ENCODE data around the gene THOC7. TPM values are rescaled to one million over a fixed set of nuclear protein-coding genes. Genes with fewer than 3 reads are reported as not detected.

Gene THOC7
- total RNA-seq, 1 donor from 2014 or later = 70.6 TPM

DNA sequence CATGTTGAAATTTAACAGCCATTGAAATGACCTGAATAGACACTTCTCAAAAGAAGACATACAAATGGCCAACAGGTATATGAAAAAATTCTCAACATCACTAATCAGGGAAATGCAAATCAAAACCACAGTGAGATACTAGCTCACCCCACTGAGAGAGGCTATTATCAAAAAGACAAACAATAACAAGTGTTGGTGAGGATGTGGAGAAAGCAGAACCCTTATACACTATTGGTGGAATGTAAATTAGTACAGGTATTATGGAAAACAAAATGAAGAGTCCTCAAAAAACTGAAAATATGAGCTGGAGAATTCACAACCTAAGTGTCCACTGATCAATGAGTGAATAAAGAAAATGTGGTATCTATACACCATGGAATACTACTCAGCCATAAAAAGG lies 21.5 kb downstream of the THOC7 start:
- ATAC-seq = no peak

DNA sequence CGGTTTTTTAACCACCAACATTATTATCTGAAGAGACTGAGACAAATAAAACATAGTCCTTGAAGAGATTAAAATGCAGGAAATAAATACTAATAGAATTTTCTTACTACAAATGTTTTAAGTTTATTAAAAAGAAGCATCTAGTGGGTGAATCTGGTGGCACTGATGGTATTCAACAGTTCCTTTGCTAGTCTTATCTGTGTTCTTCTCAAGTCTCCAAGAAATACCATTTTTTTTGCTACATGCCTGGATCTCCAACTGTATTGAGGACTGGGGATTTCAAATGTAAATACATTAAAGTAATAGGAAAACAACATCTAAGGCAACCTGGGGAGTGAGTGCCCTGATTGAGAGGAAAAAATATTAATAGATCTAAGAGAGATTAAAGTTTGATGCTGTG lies 21.9 kb downstream of the THOC7 start:
- no peak for ATAC-seq

DNA sequence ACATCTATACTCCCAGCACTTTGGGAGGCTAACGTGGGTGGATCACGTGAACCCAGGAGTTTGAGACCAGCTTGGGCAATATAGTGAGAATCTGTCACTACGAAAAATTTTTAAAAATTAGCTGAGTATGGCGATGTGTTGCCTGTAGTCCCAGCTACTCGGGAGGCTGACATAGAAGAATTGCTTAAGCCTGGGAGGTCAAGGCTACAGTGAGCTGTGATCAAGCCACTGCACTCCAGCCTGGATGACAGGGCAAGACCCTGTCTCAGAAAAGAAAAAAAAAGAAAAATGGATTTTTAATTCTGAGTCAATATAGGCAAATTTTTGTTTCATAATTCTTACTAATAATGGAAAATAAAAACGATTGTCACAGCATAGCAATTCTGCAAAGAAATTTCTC lies 31.2 kb downstream of the THOC7 start:
- ATAC-seq = no peak

DNA sequence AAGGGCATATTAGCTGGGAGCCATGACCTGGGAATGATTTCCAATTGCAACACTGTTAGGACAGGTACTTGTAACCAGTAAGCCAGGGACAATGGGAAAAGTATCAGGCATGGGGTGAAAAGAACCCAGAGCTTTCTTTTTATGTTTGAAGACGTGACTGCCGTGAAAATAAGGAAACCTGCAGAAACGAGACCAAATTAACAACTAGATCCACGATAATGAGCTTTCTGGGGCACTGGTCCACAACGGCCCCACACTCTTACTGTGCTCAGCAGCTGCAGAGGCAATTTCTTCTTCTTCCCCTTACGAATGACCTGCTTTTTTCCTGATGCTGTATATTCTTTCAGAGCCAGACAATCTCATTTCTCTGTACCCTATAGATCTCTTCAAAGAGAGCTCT lies 33.1 kb downstream of the THOC7 start:
- peak; percentile 23 for ATAC-seq

DNA sequence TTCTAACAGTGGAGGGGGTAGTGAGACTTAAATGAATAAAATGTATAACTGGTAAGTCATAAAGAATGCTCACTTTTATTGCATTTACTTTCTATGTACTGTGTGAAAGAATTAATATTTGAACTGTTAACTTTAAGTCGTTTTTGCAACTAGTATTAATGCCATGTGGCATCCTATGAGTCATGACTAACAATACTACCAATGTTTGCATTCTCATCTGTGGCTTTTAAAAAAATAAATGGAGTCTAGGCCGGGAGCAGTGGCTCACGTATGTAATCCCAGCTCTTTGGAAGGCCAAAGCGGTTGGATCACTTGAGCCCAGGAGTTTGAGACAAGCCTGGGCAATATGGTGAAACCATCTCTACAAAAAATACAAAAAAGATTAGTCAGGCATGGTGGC lies 39.3 kb downstream of the THOC7 start:
- peak; percentile 94 for ATAC-seq

DNA sequence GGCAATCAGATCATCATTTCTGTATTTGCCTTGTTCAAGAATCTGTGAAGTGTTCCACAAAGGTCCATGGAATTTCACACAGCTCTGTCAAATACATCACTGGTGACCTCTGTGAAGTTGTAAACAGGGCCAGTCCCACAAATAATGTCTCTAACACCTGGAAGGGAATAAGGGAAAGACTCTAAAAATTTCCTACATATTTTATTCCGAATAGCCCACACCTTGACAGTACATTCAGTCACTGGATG lies 44.5 kb downstream of the THOC7 start, which contains the start of gene C3orf49:
Gene C3orf49, plus strand, starts transcription at position 149 of the 248 bp plus-strand sequence. CDS start 173 bp downstream, outside the sequence.
- no peak for ATAC-seq

DNA sequence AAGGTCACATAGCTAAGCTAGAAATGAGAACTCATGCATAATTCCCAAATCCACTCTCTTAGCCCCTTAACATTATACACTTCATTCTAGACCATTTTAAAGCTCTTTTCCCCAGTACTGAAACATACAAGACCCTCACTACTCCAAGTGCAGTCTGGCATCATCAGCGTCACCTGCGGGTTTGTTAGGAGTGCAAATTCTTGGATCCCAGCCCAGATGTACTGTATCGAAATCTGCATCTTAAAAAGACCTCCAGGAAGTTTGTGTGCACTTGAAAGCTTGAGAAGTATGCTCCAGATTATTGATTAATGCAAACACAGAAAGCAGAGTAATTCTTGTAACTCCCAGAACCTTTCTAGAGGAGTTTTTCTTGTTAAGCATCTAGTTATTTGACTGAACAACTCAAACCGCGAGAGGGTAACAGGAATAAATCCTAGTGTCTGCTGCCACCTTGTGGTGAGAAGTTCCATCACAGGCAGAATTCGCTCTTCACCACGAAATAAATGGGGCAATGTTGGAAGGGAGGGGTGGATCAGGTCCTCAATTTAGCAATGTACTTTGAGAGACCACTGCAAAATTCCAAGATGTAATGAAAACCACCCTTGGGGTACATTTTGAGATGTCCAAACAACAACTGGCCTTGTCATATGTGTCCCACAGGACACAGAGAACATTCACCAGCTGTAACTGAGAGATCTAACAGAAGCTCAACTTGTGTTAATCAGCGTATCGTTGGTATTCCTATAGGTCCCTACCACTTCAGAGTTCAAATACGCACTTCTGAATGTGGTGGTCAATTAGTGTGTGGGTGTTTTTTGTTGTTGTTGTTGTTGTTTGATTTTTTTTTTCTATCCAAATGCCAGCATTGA lies 45.1 kb downstream of the THOC7 start:
- peak; percentile 64 for ATAC-seq

DNA sequence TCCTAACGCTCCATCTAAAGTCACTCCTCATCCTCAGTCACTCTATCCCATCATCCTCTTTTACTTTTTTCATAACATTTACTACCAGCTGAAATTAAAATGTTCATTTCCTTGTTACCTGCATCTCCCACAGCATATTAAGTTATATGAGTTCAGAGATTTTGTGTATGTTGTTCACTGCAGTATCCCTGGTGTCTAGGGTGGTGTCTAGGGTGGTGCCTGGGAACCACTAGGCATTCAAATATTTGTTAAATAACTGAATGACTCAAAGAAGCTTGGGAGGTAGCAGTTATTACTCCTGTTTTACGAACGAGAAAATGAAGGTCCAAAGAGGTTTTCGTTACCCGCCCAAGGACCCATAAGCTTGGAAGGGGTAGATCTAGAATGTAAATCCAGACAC lies 46.4 kb downstream of the THOC7 start:
- ATAC-seq = no peak

DNA sequence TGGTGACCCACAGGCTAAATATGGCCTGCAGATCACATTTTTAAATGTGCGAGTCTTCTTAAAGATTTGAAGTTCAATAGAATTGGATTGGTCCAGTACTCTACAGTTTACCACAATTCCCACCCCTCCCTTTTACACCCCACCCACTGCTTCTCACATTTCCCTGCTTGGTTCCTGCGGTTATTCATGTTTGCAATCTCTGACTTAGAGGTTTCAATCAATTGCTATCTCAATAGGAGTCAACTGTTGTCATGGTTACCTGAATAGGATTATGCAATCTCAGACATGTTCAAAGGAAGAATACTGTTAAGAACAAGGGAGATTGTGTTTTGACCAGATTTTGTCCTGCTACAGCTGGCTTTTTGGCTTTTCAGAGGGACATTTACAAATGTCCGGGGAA lies 49.4 kb downstream of the THOC7 start:
- ATAC-seq = no peak

DNA sequence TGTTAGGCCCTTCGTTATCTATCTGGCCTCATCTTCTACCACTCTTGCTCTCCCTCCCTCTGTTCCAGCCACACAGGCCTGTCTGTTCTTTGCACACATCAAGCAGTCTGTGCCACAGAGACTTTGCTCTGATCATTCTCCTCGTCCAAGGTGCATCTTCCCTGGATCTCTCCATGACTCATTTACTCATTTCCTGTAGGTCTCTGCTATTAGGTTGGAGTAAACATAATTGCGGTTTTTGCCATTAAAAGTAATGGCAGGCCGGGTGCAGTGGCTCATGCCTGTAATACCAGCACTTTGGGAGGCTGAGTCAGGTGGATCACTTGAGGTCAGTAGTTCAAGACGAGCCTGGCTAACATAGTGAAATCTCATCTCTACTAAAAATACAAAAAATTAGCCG lies 54.0 kb downstream of the THOC7 start:
- ATAC-seq = no peak

DNA sequence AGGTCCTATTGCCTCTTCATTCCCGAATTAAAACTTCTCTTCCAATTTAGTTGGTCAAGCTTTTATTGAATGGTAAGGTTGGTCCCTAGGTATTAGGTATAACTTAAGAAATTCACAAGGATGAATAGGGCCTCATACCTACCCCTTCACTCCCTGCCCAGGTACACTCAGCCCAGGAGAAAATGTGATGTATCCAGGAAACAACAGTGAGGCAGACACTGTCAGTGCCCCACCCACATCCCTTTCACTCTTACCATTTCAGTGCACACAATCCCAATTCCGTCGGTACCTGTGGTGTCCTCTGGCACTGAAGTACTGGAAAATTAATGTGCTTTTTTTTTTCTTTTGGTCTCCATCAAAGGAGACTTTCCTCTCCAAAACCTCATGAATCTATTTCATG lies 55.0 kb downstream of the THOC7 start:
- ATAC-seq = no peak

DNA sequence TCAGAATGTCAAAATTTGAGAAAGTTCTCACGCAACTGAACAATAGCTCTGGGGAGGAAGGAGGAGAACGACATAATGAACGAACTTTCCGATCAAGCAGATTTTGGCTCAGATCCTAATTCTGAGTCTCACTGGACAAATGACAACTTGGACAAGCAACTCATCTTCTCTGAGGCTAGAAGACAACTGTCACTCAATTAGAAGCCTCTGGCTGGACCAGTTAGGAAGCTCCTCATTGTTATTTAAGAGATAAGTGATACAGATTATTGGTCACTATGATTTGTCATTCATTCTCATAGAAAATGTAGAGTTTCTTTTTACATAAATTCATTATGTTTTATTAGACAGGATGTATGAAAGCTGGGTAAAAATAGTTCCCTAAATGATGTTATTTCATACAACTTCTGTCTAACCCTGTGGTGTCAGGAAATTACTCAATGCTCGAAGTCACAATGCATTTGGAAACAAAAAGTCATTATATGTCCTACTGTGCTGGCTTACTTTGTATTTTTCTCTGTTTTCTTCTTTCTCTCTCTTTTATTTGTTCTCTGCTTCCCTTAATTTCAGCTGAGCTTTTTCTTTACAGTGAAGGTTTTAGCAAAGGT lies 55.5 kb downstream of the THOC7 start:
- no peak for ATAC-seq

DNA sequence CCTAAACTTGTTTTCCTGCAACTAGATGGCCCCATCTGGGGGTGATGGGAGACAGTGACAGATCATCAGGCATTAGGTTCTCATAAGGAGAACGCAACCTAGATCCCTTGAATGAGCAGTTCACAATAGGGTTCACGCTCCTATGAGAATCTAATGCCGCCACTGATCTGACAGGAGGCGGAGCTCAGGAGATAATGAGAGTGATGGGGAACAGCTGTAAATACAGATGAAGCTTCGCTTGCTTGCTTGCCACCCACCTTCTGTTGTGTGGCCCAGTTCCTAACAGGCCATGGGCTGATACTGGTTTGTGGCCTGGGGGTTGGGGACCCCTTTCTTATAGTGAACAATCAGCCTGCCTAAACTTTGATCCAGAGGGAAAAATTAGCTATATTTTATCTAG lies 59.7 kb downstream of the THOC7 start:
- no peak for ATAC-seq

DNA sequence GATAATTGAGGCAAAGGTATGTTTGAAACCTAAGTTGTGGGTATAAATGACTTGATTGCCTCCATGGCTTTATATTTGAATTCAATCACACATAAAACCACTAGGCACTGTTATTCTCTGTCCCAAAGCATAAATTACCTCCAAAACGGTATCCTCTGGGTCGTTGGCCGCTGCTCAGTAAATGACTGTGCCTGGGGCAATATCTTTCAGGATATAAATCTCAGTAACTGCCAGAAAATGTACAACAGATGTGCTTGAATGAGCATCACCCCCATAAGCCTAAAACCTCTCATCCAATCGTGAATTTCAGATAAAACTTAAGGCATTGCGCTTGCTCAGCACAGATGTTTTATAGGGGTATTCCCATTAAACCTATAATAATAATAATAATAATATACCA lies 63.5 kb downstream of the THOC7 start:
- ATAC-seq = no peak

DNA sequence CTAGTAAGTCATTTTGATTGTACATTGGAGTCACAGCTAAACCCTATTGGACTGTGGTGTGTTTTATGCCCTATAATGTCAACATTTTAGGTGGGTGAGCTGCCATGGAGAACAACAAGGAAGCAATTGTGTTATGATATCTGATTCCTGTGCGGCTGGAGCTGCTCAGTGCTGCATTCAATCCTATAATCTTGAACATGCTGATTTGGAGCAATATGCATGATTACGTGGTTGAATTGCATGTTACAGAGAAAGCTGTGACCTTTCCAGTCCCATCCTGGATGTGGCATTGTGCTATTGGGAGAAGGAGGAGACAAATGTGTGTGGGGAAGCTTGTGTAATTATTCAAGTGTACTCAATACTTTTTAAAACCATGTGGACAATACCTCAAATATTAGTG lies 64.7 kb downstream of the THOC7 start:
- no peak for ATAC-seq

DNA sequence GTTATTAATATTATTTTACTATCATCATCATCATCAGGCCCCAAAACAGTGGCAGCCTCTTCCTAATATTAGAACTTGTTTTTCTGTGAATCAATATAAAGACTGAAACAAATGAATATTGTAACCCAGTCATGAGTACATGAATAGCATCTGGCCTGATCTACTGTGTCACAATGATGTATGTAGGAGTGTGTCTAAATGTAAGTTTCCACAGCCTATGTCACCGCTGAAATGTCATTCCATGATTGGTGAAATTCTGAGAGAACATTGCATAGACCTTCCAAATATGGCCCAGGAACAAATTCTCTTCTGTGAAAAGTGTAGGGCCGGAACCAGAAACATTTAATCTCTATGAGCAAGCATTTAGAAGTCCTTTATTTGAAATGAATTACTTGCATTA lies 65.1 kb downstream of the THOC7 start:
- ATAC-seq = no peak

DNA sequence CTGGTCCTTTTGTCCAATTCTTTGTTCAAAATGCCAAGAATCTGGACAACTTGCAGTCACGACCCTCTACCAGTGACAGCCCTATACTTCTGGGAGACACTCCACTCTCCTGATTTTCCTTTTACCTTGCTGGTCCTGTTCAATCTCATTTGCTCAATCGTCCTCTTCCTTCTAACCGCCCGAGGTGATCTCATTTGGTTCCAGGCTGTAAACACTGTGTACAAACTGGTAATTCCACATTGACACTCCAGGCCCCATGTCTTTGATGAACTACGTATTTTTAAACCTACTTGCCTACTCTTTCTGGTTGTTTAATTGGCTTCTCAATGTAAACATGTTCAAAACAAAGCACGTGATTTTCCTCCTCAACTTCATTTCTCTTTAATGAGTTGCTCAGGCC lies 68.2 kb downstream of the THOC7 start:
- peak; percentile 59 for ATAC-seq

DNA sequence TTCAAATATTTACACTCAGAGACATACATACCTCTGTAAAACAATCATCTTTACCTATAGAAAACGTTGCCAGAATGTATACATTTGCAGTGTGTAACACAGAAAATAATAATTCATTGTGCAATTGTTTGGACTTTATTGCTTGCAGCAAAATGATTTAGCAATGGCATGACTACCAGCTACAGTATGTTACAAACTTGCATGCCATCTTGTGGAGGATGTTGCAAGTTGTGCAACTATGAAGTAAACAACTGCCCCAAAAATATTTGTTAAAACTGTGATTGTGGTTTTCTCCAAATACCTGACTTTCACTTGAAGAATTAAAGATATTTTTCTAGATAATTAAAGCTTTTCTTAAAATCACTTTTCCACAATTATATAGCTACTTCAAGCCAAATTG lies 71.6 kb downstream of the THOC7 start:
- no peak for ATAC-seq

Other genes with a start within 250 kb of the THOC7 start
- gene SNTN, start 211.1 kb downstream of the THOC7 start, total RNA-seq = not detected
- not detected for gene C3orf49, start 44.5 kb downstream of the THOC7 start, total RNA-seq
- gene ATXN7, start 62 bp upstream of the THOC7 start, total RNA-seq = 21.9 TPM
- not detected for gene SCAANT1, start 48.6 kb upstream of the THOC7 start, total RNA-seq
- gene PSMD6, start 159.7 kb upstream of the THOC7 start, total RNA-seq = 63.8 TPM